Brain microvascular endothelial cell (primary cell): ENCODE data around the gene MGAT5B.

Source experiments
- DNase-seq: peaks from one replicate; pipeline ENCODE4 v3.0.0-alpha.2; 2020
- H3K27ac ChIP-seq: fragments of 250-450 bp; sonication (Bioruptor Pico); 2 replicates; pipeline ENCODE4 v1.5.1; 2020; ENCODE audit warnings: mild to moderate bottlenecking, moderate library complexity
- H3K27me3 ChIP-seq: fragments of 250-450 bp; sonication (Bioruptor Pico); replicated peaks from 2 replicates; pipeline ENCODE4 v1.5.1; 2020; ENCODE audit warnings: mild to moderate bottlenecking
- H3K36me3 ChIP-seq: fragments of 250-450 bp; sonication (Bioruptor Pico); replicated peaks from 2 replicates; pipeline ENCODE4 v1.5.1; 2020; ENCODE audit warnings: mild to moderate bottlenecking
- H3K4me3 ChIP-seq: 2 replicates; pipeline ENCODE4 v1.5.1; 2011; ENCODE audit warnings: low read depth, mild to moderate bottlenecking, control low read depth, low read length, moderate library complexity
- in situ Hi-C: cut with HindIII; loops from 2 replicates; pipeline ENCODE4 v1.10.0; 2017; ENCODE audit warnings: low sequenced_read_pairs, low pct_ligation_motif_present
- TF ChIP-seq, protein P1 (sequence below): IDR thresholded peaks from 2 replicates; pipeline ENCODE4 v1.5.1; 2011; ENCODE audit warnings: low read depth, mild to moderate bottlenecking, moderate library complexity, low read length, control low read depth, inconsistent platforms; ENCODE audit errors: missing control alignments

The MGAT5B gene

DNA sequence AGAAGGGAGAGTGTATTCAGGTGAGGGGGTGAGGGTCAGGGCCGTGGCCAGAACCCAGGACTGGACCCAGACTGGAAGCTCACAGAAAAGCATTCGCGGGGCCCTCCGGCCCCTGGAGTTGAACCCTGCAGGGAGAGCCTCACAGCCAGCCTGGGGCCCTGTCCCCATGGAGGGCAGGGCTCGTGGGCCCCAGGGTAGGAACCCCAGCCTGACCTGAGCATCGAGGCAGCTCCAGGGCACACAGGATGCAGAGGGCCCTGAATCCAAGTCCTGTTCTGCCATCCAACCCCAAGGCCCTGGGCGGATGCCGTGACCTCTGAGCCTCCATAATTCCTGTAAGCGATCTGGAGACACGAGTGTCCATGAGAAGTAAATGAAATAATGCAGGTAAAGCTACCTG is 79.1 kb downstream of the MGAT5B start:
- Histone ChIP-seq H3K27me3 (no peaks in the 10 kb centered on the region), H3K27ac (no peak overlapping the region), H3K4me3 (no peak overlapping the region), H3K36me3 (no peaks in the 10 kb centered on the region)
- TF ChIP-seq, protein P1, sequence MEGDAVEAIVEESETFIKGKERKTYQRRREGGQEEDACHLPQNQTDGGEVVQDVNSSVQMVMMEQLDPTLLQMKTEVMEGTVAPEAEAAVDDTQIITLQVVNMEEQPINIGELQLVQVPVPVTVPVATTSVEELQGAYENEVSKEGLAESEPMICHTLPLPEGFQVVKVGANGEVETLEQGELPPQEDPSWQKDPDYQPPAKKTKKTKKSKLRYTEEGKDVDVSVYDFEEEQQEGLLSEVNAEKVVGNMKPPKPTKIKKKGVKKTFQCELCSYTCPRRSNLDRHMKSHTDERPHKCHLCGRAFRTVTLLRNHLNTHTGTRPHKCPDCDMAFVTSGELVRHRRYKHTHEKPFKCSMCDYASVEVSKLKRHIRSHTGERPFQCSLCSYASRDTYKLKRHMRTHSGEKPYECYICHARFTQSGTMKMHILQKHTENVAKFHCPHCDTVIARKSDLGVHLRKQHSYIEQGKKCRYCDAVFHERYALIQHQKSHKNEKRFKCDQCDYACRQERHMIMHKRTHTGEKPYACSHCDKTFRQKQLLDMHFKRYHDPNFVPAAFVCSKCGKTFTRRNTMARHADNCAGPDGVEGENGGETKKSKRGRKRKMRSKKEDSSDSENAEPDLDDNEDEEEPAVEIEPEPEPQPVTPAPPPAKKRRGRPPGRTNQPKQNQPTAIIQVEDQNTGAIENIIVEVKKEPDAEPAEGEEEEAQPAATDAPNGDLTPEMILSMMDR = no peak
- in situ Hi-C loops = no loop called here
- no peak for DNase-seq

DNA sequence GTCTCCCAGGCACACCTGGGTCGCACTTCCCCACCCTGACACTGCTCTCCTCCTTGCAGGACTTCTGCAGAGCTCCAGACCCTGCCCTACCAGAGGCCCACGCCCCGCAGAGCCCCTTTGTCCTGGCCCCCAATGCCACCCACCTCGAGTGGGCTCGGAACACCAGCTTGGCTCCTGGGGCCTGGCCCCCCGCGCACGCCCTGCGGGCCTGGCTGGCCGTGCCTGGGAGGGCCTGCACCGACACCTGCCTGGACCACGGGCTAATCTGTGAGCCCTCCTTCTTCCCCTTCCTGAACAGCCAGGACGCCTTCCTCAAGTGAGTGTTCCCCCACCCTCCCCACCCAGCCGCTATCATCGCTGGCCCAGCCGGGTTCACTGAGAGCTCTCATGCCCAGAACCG is 79.6 kb downstream of the MGAT5B start:
- Histone ChIP-seq H3K36me3 (no peaks in the 10 kb centered on the region), H3K27me3 (no peaks in the 10 kb centered on the region), H3K27ac (no peak overlapping the region), H3K4me3 (no peak overlapping the region)
- TF ChIP-seq, protein P1 = no peak
- no peak for DNase-seq
- in situ Hi-C loops = no loop called here

DNA sequence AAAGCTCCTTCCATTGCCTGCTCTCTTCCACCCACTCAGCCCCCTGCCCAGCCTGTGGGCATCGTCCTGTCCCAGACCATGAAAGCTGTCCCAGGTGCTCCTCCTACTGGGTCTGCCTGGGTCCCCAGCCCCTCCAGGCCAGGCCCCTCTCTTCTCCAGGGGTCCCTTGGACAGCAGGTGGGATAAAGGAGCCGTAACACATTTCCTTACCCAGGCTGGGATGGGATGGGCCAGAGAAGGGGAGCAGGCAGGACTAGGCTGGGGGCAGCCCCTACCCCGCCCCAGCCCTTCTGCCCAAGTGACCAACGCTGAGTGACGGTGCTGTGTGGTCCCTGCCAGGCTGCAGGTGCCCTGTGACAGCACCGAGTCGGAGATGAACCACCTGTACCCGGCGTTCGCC is 80.1 kb downstream of the MGAT5B start:
- Histone ChIP-seq H3K36me3 (no peaks in the 10 kb centered on the region), H3K4me3 (no peak overlapping the region), H3K27ac (no peak overlapping the region), H3K27me3 (no peaks in the 10 kb centered on the region)
- no peak for DNase-seq
- TF ChIP-seq, protein P1 = no peak
- in situ Hi-C loops = no loop called here

DNA sequence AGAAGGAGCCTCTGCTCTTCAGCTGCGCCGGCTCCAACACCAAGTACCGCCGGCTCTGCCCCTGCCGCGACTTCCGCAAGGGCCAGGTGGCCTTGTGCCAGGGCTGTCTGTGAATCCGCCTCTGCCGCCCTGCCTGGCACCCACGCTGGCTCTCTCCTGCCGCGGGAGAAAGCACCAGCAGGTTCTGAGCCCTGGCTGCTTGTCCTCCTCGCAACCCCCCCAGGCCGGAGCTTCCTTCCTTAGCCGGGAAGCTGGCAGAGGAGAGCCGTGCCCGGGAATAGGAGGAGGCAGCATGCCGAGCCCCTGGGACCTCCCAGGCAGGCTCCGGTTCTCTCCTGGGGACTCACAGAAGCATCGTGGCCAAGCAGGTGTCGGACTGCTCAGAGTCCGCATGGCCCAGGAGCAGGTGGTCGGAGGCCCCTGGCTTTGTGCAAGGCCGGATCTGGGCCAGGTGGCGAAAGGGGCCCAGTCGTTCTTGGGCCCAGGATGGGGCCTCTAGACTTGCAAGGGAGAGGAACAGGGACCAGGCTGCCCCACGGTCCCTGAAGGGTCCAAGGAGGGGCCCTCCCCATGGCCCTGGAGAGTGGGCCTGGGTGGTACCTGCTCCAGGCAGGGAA is 80.6 kb downstream of the MGAT5B start:
- TF ChIP-seq, protein P1 = no peak
- DNase-seq = no peak
- H3K36me3 ChIP-seq = no peaks in the 10 kb centered on the region
- no peaks in the 10 kb centered on the region for H3K27me3 ChIP-seq
- H3K4me3 ChIP-seq = no peak overlapping the region
- in situ Hi-C loops = no loop called here
- H3K27ac ChIP-seq = no peak overlapping the region

DNA sequence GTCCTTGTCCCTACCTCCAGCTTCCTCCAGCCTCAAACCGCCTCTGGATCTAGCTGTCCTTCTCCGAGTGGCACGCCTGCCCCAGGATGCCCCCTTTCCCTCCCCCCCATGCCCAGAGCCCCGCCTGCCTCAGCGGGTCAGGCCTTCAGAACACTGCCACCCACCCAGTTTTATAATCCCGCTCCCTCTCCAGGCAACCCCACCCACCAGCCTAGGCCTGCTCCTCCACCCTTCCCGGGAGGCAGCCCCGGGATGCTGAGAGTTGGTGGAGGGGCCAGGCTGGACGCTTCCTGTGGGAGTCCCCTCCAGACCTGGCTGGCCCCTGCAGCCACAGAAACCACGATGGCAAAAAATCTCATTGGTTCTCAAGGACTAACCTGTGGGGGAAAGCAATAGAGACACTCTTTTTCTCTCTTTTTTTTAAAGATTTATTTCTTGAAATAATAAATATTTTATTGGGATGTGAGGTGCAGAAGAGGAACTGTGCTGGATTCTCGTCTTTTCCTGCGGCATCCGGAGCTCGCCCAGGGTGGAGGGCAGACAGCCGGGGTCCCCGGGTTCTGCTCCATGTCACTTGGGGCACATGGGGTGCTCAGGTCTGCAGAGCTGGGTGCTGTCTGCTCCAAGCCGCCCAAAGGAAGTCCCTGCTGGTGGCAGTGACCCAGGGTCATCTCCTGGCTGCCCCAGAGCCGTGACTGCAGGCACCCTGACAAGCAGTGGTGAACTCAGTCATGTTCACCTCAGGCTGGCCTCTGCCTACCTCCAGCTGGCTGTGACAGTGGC is 81.9 kb downstream of the MGAT5B start:
- in situ Hi-C loops = no loop called here
- TF ChIP-seq, protein P1 = no peak
- Histone ChIP-seq H3K4me3 (no peak overlapping the region), H3K36me3 (no peaks in the 10 kb centered on the region), H3K27me3 (no peaks in the 10 kb centered on the region), H3K27ac (no peak overlapping the region)
- no peak for DNase-seq
